ENCODE results near the gene PCSK5.

PCSK5 gene

GRCh38 chr9:75967556-75967955 lies 77.1 kb downstream of the PCSK5 start:
- DNase-seq, result no peak

GRCh38 chr9:75974016-75974766 lies 83.7 kb downstream of the PCSK5 start:
- DNase-seq, result no peak

- no peak for DNase-seq
These were observed 84.6 kb downstream of the PCSK5 start for GRCh38 chr9:75975071-75975470.

GRCh38 chr9:75976549-75976948 lies 86.1 kb downstream of the PCSK5 start:
- no peak for DNase-seq

- no peak for DNase-seq
These were observed 88.9 kb downstream of the PCSK5 start for GRCh38 chr9:75979362-75979761.

GRCh38 chr9:75983319-75984045 lies 93.0 kb downstream of the PCSK5 start:
- no peak for DNase-seq

GRCh38 chr9:75985515-75985914 lies 95.0 kb downstream of the PCSK5 start:
- DNase-seq, result no peak

GRCh38 chr9:75988663-75989062 lies 98.2 kb downstream of the PCSK5 start:
- DNase-seq, result no peak

- DNase-seq, result no peak
These were observed 99.7 kb downstream of the PCSK5 start for GRCh38 chr9:75990156-75990555.

GRCh38 chr9:75990576-75991304 lies 100.3 kb downstream of the PCSK5 start:
- DNase-seq, result no peak

GRCh38 chr9:75992482-75993206 lies 102.2 kb downstream of the PCSK5 start:
- no peak for DNase-seq

GRCh38 chr9:75993434-75993833 lies 103.0 kb downstream of the PCSK5 start:
- no peak for DNase-seq

GRCh38 chr9:75995066-75995465 lies 104.6 kb downstream of the PCSK5 start:
- DNase-seq, result no peak

- no peak for DNase-seq
These were observed 106.3 kb downstream of the PCSK5 start for GRCh38 chr9:75996726-75997125.

GRCh38 chr9:75997206-75997605 lies 106.7 kb downstream of the PCSK5 start:
- no peak for DNase-seq

- DNase-seq, result no peak
These were observed 107.8 kb downstream of the PCSK5 start for GRCh38 chr9:75998096-75998780.

GRCh38 chr9:76001459-76001858 lies 111.0 kb downstream of the PCSK5 start:
- no peak for DNase-seq

GRCh38 chr9:76003041-76003440 lies 112.6 kb downstream of the PCSK5 start:
- DNase-seq, result no peak

- no peak for DNase-seq
These were observed 114.1 kb downstream of the PCSK5 start for GRCh38 chr9:76004526-76004925.

- DNase-seq, result no peak
These were observed 117.5 kb downstream of the PCSK5 start for GRCh38 chr9:76007935-76008334.

- DNase-seq, result no peak
These were observed 123.3 kb downstream of the PCSK5 start for GRCh38 chr9:76013809-76014208.

GRCh38 chr9:76018235-76018634 lies 127.8 kb downstream of the PCSK5 start:
- no peak for DNase-seq

- DNase-seq, result no peak
These were observed 128.3 kb downstream of the PCSK5 start for GRCh38 chr9:76018761-76019160.

Data from CD4-positive, alpha-beta T cell treated with Interferon gamma for 1 hour (primary cell).